ENCODE measurements around the gene SFXN5. TPM values are rescaled to one million over a fixed set of nuclear protein-coding genes. Genes with fewer than 3 reads are reported as not detected.

The SFXN5 gene
- total and polyA plus RNA-seq, 2 of the 8 experiments (the other 6 are each of a cell fraction or from before 2014, with no cell fraction given), result 29.3 to 33.1 TPM

DNA sequence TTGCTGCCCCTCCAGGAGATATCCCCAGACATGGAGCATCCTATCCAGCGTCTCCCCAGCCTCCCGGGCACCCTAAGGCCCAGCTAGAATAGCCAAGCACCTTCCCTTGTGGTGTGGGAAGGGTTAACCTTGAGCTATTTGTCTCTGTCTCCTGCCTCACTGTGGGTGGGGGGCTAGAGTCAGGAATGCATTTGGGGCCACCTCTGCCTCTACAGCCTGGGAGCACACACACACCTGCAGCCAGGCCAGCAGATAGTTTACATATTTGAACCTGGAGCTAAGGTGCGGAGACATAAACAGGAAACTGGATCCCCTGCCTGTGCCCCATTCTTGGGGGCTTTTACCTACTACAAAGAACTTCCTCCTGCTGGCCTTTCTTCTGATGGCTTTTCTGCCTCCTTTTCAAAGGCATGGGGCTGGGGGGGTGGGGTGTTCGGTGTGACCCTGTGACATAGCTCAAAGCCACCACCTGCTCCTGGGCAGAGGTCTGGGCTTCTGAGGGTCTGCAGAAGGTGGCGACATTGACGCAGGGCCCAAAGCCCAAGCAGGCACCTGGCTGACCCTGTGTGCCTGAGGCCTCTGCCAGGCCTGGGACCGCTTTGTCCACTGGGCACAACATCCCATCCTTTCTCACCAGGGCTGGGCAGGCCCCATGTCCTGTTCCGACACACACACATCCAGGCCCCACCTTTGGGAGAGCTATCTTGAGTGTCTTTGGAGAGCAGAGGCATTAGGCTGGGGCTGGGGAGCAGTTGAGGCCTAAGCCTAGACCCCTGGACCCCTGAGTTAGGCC is 120.0 kb downstream of the SFXN5 start:
- Histone ChIP-seq H3K79me2 (ENCODE audit: control insufficient read depth in 1 of 2, insufficient read depth in 2 of 2, low read length in 2 of 2) (no peaks in the 10 kb centered on the region), H3K4me3 (ENCODE audit: extremely low read depth in 1 of 4, insufficient read depth in 2 of 4, low read depth in 3 of 4, low read length in 4 of 4) (no peak overlapping the region), H4K5ac (ENCODE audit: insufficient read length, low read depth, low read length) (peak overlapping the region; percentile 45), H3K4me1 (replicated peaks in 1 of 4; ENCODE audit: control insufficient read depth in 3 of 4, insufficient read depth in 4 of 4, low read length in 3 of 4) (peaks cover 3 to 24% (median 17%) of the 10 kb centered on the region in 4 experiments), H3K27me3 (replicated peaks in 1 of 4; ENCODE audit: control insufficient read depth in 3 of 4, extremely low read depth in 1 of 4, insufficient read depth in 3 of 4, low read length in 3 of 4) (peaks cover 0 to 5% (median under 1%) of the 10 kb centered on the region in 4 experiments; a peak in 1 of 7 replicates), H3K36me3 (ENCODE audit: control insufficient read depth in 2 of 4, insufficient read depth in 4 of 4, low read length in 3 of 4) (no peaks in the 10 kb centered on the region), H3K9me3 (ENCODE audit: insufficient read depth in 2 of 2, low read depth in 1 of 2, low read length in 1 of 2) (no peaks in the 10 kb centered on the region), H3K4me2 (ENCODE audit: insufficient read depth in 1 of 2, low read depth in 2 of 2, low read length in 2 of 2) (peak overlapping the region; percentile 31 to 53), H3K14ac (ENCODE audit: insufficient read length) (no peak overlapping the region), H4K8ac (ENCODE audit: extremely low read depth, insufficient read depth, low read length) (0 out of 2 replicates have a peak overlapping the region, but pooled peaks have one; percentile 37), H3K56ac (replicated peaks; ENCODE audit: insufficient read length, low read depth, low read length) (peak overlapping the region; percentile 97), H2BK20ac (ENCODE audit: low read length) (peak overlapping the region; percentile 99; the same call in 1 of the 2 replicates), H4K91ac (replicated peaks; ENCODE audit: insufficient read length, low read length) (peak overlapping the region; percentile 100), H2BK15ac (ENCODE audit: low read length) (0 out of 2 replicates have a peak overlapping the region, but pooled peaks have one; percentile 73), H3K23ac (ENCODE audit: insufficient read length) (no peak overlapping the region), H2AK5ac (ENCODE audit: low read depth, low read length) (peak overlapping the region; percentile 99), H3K79me1 (ENCODE audit: low read depth, low read length) (no peaks in the 10 kb centered on the region; the same call in 1 of the 2 replicates), H3K4ac (replicated peaks; ENCODE audit: insufficient read length, low read depth, low read length) (peak overlapping the region; percentile 98), H2BK5ac (ENCODE audit: low read depth, low read length) (peak overlapping the region; percentile 100), H2BK12ac (ENCODE audit: low read depth, low read length) (peak overlapping the region; percentile 100), H3K18ac (ENCODE audit: extremely low read depth, low read length) (peak overlapping the region; percentile 90), H3K23me2 (ENCODE audit: low read depth, low read length) (no peaks in the 10 kb centered on the region), H2BK120ac (replicated peaks; ENCODE audit: low read depth, low read length) (peak overlapping the region; percentile 99), H2AFZ (ENCODE audit: low read length) (no peak overlapping the region), H4K20me1 (replicated peaks in 1 of 2; ENCODE audit: control insufficient read depth in 1 of 2, insufficient read depth in 2 of 2, low read length in 2 of 2) (no peaks in the 10 kb centered on the region), H3K9ac (replicated peaks in 1 of 4; ENCODE audit: extremely low read depth in 1 of 4, low read depth in 3 of 4, low read length in 3 of 4) (no peak overlapping the region; a peak in 1 of 7 replicates), H3K27ac (ENCODE audit: low read depth, low read length) (peak overlapping the region; percentile 93)
- DNase-seq (ENCODE audit: low read depth in 1 of 2, low spot score in 2 of 2) (peak; percentile 76 to 77), FAIRE-seq (peak; percentile 69)
- 39% methylated on average over 8 of the region's 8 CpGs; no CpG with 5 or more reads in 1 of the 2 experiments for WGBS, 2 experiments (ENCODE audit: extremely low coverage in 1 of 2, insufficient coverage in 1 of 2, insufficient read length in 1 of 2, insufficient replicate concordance in 2 of 2, low coverage in 1 of 2, low lambda C conversion rate in 2 of 2, missing lambda C conversion rate in 1 of 2)
- ChIA-PET POLR2A (ENCODE audit: partially characterized antibody) (interaction anchor here (0.6 to 5.0 kb wide), 13 partner anchors 9 to 283 kb away, joined by 3 to 29 read pairs (median 6); partner anchors contain the start of genes CCT7 and EMX1), CTCF (ENCODE audit: partially characterized antibody) (interaction anchor here (0.8 to 25.6 kb wide), 21 partner anchors 11 to 226 kb away, joined by 3 to 490 read pairs (median 6); partner anchors contain the start of genes EMX1 and SPR)
- TF ChIP-seq YY1 (IDR thresholded peaks at IDR 0.05; ENCODE audit: low read depth, low read length), result no peak; the same call in none of the 2 replicates
- peak; percentile 96 for TF ChIP-seq TCF12 (IDR thresholded peaks at IDR 0.05; ENCODE audit: low read depth, low read length)
- no peak for TF ChIP-seq HDAC6 (IDR thresholded peaks at IDR 0.05; ENCODE audit: low read depth, low read length)
- TF ChIP-seq SP1 (IDR thresholded peaks at IDR 0.05; ENCODE audit: low read depth, low read length), result peak; percentile 88
- TF ChIP-seq RAD21 (IDR thresholded peaks at IDR 0.05 in 1 of 2, conservative IDR thresholded peaks at IDR 0.05 in 1 of 2; ENCODE audit: low read depth in 2 of 2, low read length in 2 of 2), result 0 out of 4 replicates have a peak, but pooled peaks of 1 of the 2 experiments have one; percentile 1
- TF ChIP-seq RXRA (IDR thresholded peaks at IDR 0.05; ENCODE audit: insufficient read depth, low read depth, low read length), result no peak
- no peak for TF ChIP-seq ATF2 (IDR thresholded peaks at IDR 0.05; ENCODE audit: low read length)
- no peak for TF ChIP-seq BCL11A (IDR thresholded peaks at IDR 0.05; ENCODE audit: low read depth in 2 of 2, low read length in 2 of 2)
- TF ChIP-seq PHF8 (conservative IDR thresholded peaks at IDR 0.05; ENCODE audit: low read depth, low read length), result no peak
